Caco-2 (cell line): ENCODE results near the gene STOX2. TPM values are rescaled to one million over a fixed set of nuclear protein-coding genes. Genes with fewer than 3 reads are reported as not detected.

Experiments
- BruUV-seq: library from RNA; stranded (reverse); fragments of 400-500 nt; replicated peaks from 2 replicates; lab custom pipeline; 2021; lab: Mats Ljungman, UMichigan
- CTCF ChIA-PET: fragments of 300-600 bp; sonication (Branson Sonifier 250); formaldehyde crosslinking; loops from one replicate; lab custom pipeline; 2022; ENCODE audit warnings: antibody characterized with exemption; lab: Charles Lee
- POLR2A ChIA-PET: fragments of 300-600 bp; sonication (Branson Sonifier 250); formaldehyde crosslinking; loops from one replicate; lab custom pipeline; 2022; ENCODE audit warnings: antibody characterized with exemption; lab: Charles Lee
- DNase-seq, 2 experiments: peaks; one replicate each; pipeline versions ENCODE4 v3.0.0 to v3.0.0-alpha.2; 2020 to 2022
- H3K27me3 ChIP-seq: replicated peaks from 2 replicates; pipeline ENCODE4 v1.6.0; 2011; ENCODE audit warnings: low read length; ENCODE audit not compliant: control insufficient read depth, insufficient read depth
- H3K36me3 ChIP-seq: 2 replicates; pipeline ENCODE4 v1.5.1; 2011; ENCODE audit warnings: low read length; ENCODE audit not compliant: control insufficient read depth, insufficient read depth
- H3K4me1 ChIP-seq: fragments of 250-450 bp; sonication (Bioruptor Pico); 2 replicates; pipeline ENCODE4 v1.5.1; 2020; ENCODE audit warnings: mild to moderate bottlenecking
- H3K4me3 ChIP-seq: 2 replicates; pipeline ENCODE4 v1.5.1; 2011; ENCODE audit warnings: low read depth, mild to moderate bottlenecking, control low read depth, low read length
- H3K9me3 ChIP-seq: fragments of 250-450 bp; sonication (Bioruptor Pico); 2 replicates; pipeline ENCODE4 v1.5.1; 2020; ENCODE audit warnings: mild to moderate bottlenecking, moderate library complexity
- H3K27ac Mint-ChIP-seq: one replicate; pipeline ENCODE4 v1.8.0; 2022; ENCODE audit warnings: mixed read lengths; ENCODE audit not compliant: unreplicated experiment
- H3K27me3 Mint-ChIP-seq: one replicate; pipeline ENCODE4 v1.8.0; 2022; ENCODE audit warnings: mixed read lengths; ENCODE audit not compliant: insufficient read depth, unreplicated experiment
- H3K36me3 Mint-ChIP-seq: one replicate; pipeline ENCODE4 v1.8.0; 2022; ENCODE audit warnings: mild to moderate bottlenecking, mixed read lengths; ENCODE audit not compliant: insufficient read depth, unreplicated experiment
- H3K4me1 Mint-ChIP-seq: one replicate; pipeline ENCODE4 v1.8.0; 2022; ENCODE audit warnings: low read depth, mixed read lengths; ENCODE audit not compliant: unreplicated experiment
- H3K4me3 Mint-ChIP-seq: one replicate; pipeline ENCODE4 v1.8.0; 2022; ENCODE audit warnings: mild to moderate bottlenecking, moderate library complexity, mixed read lengths; ENCODE audit not compliant: unreplicated experiment
- H3K9me3 Mint-ChIP-seq: one replicate; pipeline ENCODE4 v1.8.0; 2022; ENCODE audit warnings: mixed read lengths; ENCODE audit not compliant: unreplicated experiment
- intact Hi-C: fragments of 100-400 bp; cut with micrococcal nuclease; formaldehyde crosslinking; loops from one replicate; pipeline ENCODE4 v1.10.0; 2022; ENCODE audit not compliant: unreplicated experiment
- total RNA-seq: library from RNA; stranded (reverse); gene quantifications from 2 replicates; pipeline ENCODE4 v1.2.3, GENCODE V29; 2022
- TF ChIP-seq, protein P1 (sequence below), 2 experiments: fragments of 200-600 bp in 1 of 2; IDR thresholded peaks; 1 replicate in 1 of 2; 2 replicates in 1 of 2; pipeline versions ENCODE4 v1.5.1 to v1.8.0; 2011 to 2022; ENCODE audit warnings: antibody characterized with exemption in 1 of 2, control low read depth in 1 of 2, inconsistent platforms in 1 of 2, low read depth in 1 of 2, low read length in 1 of 2, mild to moderate bottlenecking in 1 of 2, moderate library complexity in 1 of 2; ENCODE audit not compliant: insufficient read depth in 1 of 2, severe bottlenecking in 1 of 2, unreplicated experiment in 1 of 2

STOX2 gene
- total RNA-seq, 1 experiment from 2014 or later, result 1.8 TPM

GRCh38 chr4:183959319-183960045 is 54.4 kb downstream of the STOX2 start:
- no peak for DNase-seq
- ChIA-PET POLR2A (interaction anchor here (1.5 kb wide), 1 partner anchor 28 kb away, joined by 5 read pairs; no protein-coding TSS in a partner anchor), CTCF (no interaction called here)
- Mint-ChIP-seq H3K36me3 (no peaks in the 10 kb centered on the region), H3K9me3 (no peaks in the 10 kb centered on the region), H3K27ac (no peak overlapping the region), H3K4me3 (no peak overlapping the region), H3K4me1 (no peaks in the 10 kb centered on the region), H3K27me3 (peaks cover 9% of the 10 kb centered on the region)
- Histone ChIP-seq H3K4me3 (no peak overlapping the region), H3K36me3 (no peaks in the 10 kb centered on the region), H3K9me3 (no peaks in the 10 kb centered on the region), H3K27me3 (no peaks in the 10 kb centered on the region; the same call in 1 of the 2 replicates), H3K4me1 (0 out of 2 replicates have a peak, but pooled peaks cover 2% of the 10 kb centered on the region)
- TF ChIP-seq, protein P1, sequence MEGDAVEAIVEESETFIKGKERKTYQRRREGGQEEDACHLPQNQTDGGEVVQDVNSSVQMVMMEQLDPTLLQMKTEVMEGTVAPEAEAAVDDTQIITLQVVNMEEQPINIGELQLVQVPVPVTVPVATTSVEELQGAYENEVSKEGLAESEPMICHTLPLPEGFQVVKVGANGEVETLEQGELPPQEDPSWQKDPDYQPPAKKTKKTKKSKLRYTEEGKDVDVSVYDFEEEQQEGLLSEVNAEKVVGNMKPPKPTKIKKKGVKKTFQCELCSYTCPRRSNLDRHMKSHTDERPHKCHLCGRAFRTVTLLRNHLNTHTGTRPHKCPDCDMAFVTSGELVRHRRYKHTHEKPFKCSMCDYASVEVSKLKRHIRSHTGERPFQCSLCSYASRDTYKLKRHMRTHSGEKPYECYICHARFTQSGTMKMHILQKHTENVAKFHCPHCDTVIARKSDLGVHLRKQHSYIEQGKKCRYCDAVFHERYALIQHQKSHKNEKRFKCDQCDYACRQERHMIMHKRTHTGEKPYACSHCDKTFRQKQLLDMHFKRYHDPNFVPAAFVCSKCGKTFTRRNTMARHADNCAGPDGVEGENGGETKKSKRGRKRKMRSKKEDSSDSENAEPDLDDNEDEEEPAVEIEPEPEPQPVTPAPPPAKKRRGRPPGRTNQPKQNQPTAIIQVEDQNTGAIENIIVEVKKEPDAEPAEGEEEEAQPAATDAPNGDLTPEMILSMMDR (IDR thresholded peaks at IDR 0.05; ENCODE audit: insufficient read depth in 1 of 2, low read depth in 1 of 2, low read length in 1 of 2, severe bottlenecking in 1 of 2, unreplicated experiment in 1 of 2), result no peak
- intact Hi-C loops, result no loop called here
- BruUV-seq, result no TSS peak

DNA sequence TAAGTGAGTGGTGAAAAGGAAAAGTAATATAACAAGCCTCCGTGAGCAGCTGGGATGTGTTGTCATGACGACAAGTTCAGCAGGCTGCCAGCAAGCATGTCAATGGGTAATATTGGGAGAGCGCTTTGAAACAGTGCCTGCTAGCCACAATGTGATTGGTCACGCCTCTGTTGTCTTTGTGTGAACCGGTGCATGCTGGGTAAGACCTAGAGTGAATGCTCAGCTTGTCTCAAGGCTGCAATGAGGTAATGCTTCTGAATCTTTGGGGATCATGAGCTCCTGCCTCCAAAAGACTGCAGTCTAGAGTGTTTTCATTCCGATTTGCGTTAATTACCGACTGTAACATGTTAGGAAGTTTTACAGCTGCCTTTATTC is 54.9 kb downstream of the STOX2 start:
- no peaks in the 10 kb centered on the region for H3K9me3 Mint-ChIP-seq
- no peaks in the 10 kb centered on the region; the same call in 1 of the 2 replicates for H3K27me3 ChIP-seq
- no peak overlapping the region for H3K4me3 ChIP-seq
- TF ChIP-seq, protein P1 (IDR thresholded peaks at IDR 0.05; ENCODE audit: insufficient read depth in 1 of 2, low read depth in 1 of 2, low read length in 1 of 2, severe bottlenecking in 1 of 2, unreplicated experiment in 1 of 2), result no peak
- BruUV-seq, result no TSS peak
- peak; percentile 46 to 58 for DNase-seq
- ChIA-PET POLR2A (interaction anchor here (1.5 kb wide), 1 partner anchor 28 kb away, joined by 5 read pairs; no protein-coding TSS in a partner anchor), CTCF (no interaction called here)
- H3K27ac Mint-ChIP-seq, result no peak overlapping the region
- peaks cover 9% of the 10 kb centered on the region for H3K27me3 Mint-ChIP-seq
- no peaks in the 10 kb centered on the region for H3K4me1 Mint-ChIP-seq
- H3K36me3 ChIP-seq, result no peaks in the 10 kb centered on the region
- intact Hi-C loops, result no loop called here
- H3K36me3 Mint-ChIP-seq, result no peaks in the 10 kb centered on the region
- H3K4me1 ChIP-seq, result 0 out of 2 replicates have a peak, but pooled peaks cover 2% of the 10 kb centered on the region
- H3K9me3 ChIP-seq, result no peaks in the 10 kb centered on the region
- no peak overlapping the region for H3K4me3 Mint-ChIP-seq

- Mint-ChIP-seq H3K36me3 (no peaks in the 10 kb centered on the region), H3K4me3 (no peak overlapping the region), H3K4me1 (no peaks in the 10 kb centered on the region), H3K9me3 (no peaks in the 10 kb centered on the region), H3K27ac (no peak overlapping the region), H3K27me3 (peaks cover 17% of the 10 kb centered on the region)
- Histone ChIP-seq H3K36me3 (no peaks in the 10 kb centered on the region), H3K9me3 (no peaks in the 10 kb centered on the region), H3K4me1 (0 out of 2 replicates have a peak, but pooled peaks cover 2% of the 10 kb centered on the region), H3K27me3 (peaks cover 1% of the 10 kb centered on the region; the same call in 1 of the 2 replicates), H3K4me3 (no peak overlapping the region)
- ChIA-PET POLR2A (interaction anchor here (1.5 kb wide), 1 partner anchor 26 kb away, joined by 5 read pairs; no protein-coding TSS in a partner anchor), CTCF (no interaction called here)
- no peak for DNase-seq
- TF ChIP-seq, protein P1 (IDR thresholded peaks at IDR 0.05; ENCODE audit: insufficient read depth in 1 of 2, low read depth in 1 of 2, low read length in 1 of 2, severe bottlenecking in 1 of 2, unreplicated experiment in 1 of 2), result no peak
- intact Hi-C loops, result no loop called here
- no TSS peak for BruUV-seq
These were observed 55.9 kb downstream of the STOX2 start for GRCh38 chr4:183960962-183961541.
